ENCODE data around the gene TWIST2. TPM values are rescaled to one million over a fixed set of nuclear protein-coding genes. Genes with fewer than 3 reads are reported as not detected.

The TWIST2 gene
- total RNA-seq, 1 donor from 2014 or later = 18.6 TPM

DNA sequence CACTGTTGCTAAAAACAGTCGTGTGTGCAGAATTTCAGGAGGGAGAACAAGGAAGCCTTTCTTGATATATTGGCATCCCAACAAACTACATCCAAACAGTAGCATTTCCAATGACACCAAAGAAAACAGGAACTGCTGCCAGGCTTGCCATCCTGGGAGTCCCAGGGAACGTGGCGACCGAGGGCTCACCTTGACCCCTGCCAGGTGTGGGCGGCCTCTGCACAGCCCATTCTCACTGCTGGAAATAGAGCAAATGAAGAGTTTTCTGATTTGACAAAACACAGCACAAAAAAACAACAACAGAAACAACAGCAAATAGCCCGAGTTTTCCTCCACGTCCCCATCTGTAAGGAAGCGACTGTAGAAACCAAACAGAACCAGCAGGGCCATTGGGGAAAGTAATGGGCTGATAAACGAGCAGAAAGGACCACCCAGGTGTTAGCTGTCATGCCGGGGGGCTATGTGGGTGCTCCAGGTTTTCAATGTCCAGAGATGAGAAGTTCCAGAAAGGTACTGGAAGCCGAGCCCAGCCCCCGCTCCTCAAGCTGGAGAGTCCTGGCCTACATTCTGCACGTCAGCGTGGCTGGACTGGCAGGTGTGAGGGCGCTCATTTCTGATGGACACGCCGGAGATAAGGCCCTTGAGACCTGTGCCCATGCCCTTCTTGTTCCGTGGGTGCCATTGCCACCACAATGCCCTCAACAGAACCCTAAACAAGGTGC is 80.8 kb downstream of the TWIST2 start:
- no peak overlapping the region for H3K4me3 Mint-ChIP-seq
- peak overlapping the region; percentile 61 for H3K27ac Mint-ChIP-seq
- peaks cover 18% of the 10 kb centered on the region for H3K4me1 Mint-ChIP-seq
- H3K9me3 Mint-ChIP-seq = peaks cover 21% of the 10 kb centered on the region
- peaks cover 22% of the 10 kb centered on the region for H3K27me3 Mint-ChIP-seq (ENCODE audit: low read depth)
- TF ChIP-seq, protein P1, sequence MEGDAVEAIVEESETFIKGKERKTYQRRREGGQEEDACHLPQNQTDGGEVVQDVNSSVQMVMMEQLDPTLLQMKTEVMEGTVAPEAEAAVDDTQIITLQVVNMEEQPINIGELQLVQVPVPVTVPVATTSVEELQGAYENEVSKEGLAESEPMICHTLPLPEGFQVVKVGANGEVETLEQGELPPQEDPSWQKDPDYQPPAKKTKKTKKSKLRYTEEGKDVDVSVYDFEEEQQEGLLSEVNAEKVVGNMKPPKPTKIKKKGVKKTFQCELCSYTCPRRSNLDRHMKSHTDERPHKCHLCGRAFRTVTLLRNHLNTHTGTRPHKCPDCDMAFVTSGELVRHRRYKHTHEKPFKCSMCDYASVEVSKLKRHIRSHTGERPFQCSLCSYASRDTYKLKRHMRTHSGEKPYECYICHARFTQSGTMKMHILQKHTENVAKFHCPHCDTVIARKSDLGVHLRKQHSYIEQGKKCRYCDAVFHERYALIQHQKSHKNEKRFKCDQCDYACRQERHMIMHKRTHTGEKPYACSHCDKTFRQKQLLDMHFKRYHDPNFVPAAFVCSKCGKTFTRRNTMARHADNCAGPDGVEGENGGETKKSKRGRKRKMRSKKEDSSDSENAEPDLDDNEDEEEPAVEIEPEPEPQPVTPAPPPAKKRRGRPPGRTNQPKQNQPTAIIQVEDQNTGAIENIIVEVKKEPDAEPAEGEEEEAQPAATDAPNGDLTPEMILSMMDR (IDR thresholded peaks at IDR 0.05; ENCODE audit: unreplicated experiment) = no peak
- no peaks in the 10 kb centered on the region for H3K36me3 Mint-ChIP-seq
- peak in 1 of 2 experiments; percentile 6 for DNase-seq (ENCODE audit: low spot score in 2 of 2, unreplicated experiment in 2 of 2)

DNA sequence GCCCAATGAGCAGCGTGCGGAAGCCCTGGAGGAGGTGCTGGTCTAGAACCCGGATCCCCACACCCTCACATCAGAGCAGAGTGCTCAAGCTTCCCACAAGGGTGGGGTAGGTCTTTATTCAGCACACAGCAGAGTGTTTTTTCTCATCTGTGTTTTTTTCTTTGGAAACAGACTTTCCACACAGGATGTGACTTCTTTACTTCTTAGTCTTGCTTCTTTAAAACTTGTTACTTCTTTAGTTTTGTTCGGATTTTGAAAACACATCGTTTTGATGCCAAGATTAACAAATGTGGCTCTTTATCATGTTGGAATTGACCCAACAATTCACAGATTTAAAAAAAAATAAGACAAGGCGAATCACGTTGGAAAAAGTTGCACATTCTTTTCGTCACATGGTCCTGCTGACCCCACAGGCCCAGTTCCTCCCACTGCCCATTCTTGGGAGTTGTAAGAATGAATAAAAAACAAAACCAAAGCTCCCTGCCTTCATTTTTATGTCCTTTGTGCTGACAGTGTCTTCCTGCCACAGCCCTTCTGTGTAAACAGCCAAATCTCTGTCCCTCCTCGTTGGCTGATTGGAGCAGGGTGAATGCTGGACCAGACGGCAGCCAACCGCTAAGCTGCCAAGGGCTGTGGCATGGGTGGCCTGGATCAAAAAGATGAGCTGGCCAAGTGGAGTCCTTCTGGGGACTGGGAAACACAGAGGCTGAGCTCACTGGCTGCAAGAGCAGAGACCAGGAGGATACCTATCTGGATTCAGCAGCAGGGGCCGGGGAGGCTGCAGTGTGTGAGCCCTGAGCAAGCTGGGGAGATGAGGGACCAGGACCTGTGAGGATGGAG is 81.6 kb downstream of the TWIST2 start:
- TF ChIP-seq, protein P1 (IDR thresholded peaks at IDR 0.05; ENCODE audit: unreplicated experiment) = no peak
- peaks cover 29% of the 10 kb centered on the region for H3K9me3 Mint-ChIP-seq
- DNase-seq (ENCODE audit: low spot score in 2 of 2, unreplicated experiment in 2 of 2) = peak in 1 of 2 experiments; percentile 33
- peaks cover 27% of the 10 kb centered on the region for H3K27me3 Mint-ChIP-seq (ENCODE audit: low read depth)
- no peak overlapping the region for H3K4me3 Mint-ChIP-seq
- no peaks in the 10 kb centered on the region for H3K36me3 Mint-ChIP-seq
- peak overlapping the region; percentile 61 for H3K27ac Mint-ChIP-seq
- peaks cover 18% of the 10 kb centered on the region for H3K4me1 Mint-ChIP-seq

DNA sequence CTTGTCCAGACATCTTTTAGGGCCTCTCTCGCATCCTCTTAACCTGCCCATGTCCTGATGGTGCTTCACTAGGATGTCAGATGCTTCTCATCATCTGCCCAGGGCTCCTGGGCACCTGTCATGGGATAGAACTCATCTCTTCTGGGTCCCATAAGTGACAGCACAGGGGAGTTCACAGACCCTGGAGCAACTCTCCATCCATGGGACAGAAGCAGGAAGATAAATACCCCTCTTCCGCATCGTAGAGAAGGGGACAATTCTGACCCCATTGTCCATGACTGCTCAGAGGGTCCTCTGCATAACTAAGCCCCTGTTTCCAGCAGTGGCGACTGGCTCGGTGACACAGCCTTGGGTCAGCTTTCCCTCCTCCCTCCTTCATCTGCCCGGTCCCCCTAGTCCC is 82.3 kb downstream of the TWIST2 start:
- Mint-ChIP-seq H3K4me3 (no peak overlapping the region), H3K27ac (no peak overlapping the region), H3K36me3 (no peaks in the 10 kb centered on the region), H3K9me3 (peaks cover 33% of the 10 kb centered on the region), H3K4me1 (peaks cover 18% of the 10 kb centered on the region), H3K27me3 (ENCODE audit: low read depth) (peaks cover 35% of the 10 kb centered on the region)
- TF ChIP-seq, protein P1 (IDR thresholded peaks at IDR 0.05; ENCODE audit: unreplicated experiment) = no peak
- no peak for DNase-seq (ENCODE audit: low spot score in 2 of 2, unreplicated experiment in 2 of 2)

- peaks cover 37% of the 10 kb centered on the region for H3K27me3 Mint-ChIP-seq (ENCODE audit: low read depth)
- H3K36me3 Mint-ChIP-seq = no peaks in the 10 kb centered on the region
- TF ChIP-seq, protein P1 (IDR thresholded peaks at IDR 0.05; ENCODE audit: unreplicated experiment) = no peak
- H3K27ac Mint-ChIP-seq = no peak overlapping the region
- H3K4me1 Mint-ChIP-seq = peaks cover 2% of the 10 kb centered on the region
- H3K9me3 Mint-ChIP-seq = peaks cover 28% of the 10 kb centered on the region
- no peak overlapping the region for H3K4me3 Mint-ChIP-seq
- DNase-seq (ENCODE audit: low spot score in 2 of 2, unreplicated experiment in 2 of 2) = no peak
These were observed 88.5 kb downstream of the TWIST2 start for GRCh38 chr2:238936162-238937052.

GRCh38 chr2:238938003-238938400 is 90.1 kb downstream of the TWIST2 start:
- Mint-ChIP-seq H3K36me3 (no peaks in the 10 kb centered on the region), H3K27ac (no peak overlapping the region), H3K9me3 (peaks cover 17% of the 10 kb centered on the region), H3K27me3 (ENCODE audit: low read depth) (peaks cover 38% of the 10 kb centered on the region), H3K4me1 (peaks cover 2% of the 10 kb centered on the region), H3K4me3 (no peak overlapping the region)
- no peak for DNase-seq (ENCODE audit: low spot score in 2 of 2, unreplicated experiment in 2 of 2)
- TF ChIP-seq, protein P1 (IDR thresholded peaks at IDR 0.05; ENCODE audit: unreplicated experiment) = no peak
